Hepatic stellate cell (primary cell): Measurements from ENCODE around the gene PPP2R2D.
"Not testable (repeated sequence)": the region's sequence is repeated elsewhere in the genome, so short reads cannot be mapped to it uniquely, and the experiment has no call there.

ENCODE experiments used
- DNase-seq: peaks from one replicate; pipeline ENCODE4 v3.0.0; 2011; ENCODE audit warnings: low spot score

Gene PPP2R2D

DNA sequence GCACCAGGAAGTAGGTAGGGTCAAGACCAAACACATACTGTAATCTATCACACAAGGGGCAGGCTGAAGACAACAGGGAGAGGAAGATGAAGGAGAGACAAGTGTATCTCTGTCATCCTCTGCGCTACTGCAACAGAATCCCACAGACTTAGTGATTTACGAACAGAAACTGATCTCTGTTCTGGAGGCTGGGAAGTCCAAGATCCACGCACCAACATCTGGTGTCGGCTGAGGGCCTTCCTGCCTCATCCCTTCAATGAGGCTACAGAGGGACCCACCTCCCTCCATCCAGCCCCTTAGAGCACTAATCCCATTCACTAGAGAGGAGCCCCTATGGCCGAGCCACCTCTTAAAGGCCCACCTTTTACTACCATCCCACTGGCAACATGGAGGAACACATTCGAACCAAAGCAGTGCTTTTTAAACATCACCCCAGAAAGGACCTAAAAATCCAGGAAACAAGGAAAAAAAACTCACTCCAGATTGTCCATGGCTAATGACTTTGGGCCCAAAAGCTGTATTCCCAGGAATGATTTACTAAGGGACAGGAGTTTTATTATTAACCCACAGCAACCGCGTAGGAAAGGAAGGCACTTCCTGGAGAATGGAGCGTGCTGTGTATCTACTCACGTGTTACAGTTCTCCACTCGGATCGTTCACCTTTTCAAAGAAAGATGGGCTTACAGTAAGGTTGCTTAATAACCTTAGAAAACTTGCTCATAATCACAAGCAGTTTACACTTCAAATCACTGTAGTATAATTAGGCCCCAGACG, 76.7 kb downstream of the PPP2R2D start:
- DNase-seq: no peak

DNA sequence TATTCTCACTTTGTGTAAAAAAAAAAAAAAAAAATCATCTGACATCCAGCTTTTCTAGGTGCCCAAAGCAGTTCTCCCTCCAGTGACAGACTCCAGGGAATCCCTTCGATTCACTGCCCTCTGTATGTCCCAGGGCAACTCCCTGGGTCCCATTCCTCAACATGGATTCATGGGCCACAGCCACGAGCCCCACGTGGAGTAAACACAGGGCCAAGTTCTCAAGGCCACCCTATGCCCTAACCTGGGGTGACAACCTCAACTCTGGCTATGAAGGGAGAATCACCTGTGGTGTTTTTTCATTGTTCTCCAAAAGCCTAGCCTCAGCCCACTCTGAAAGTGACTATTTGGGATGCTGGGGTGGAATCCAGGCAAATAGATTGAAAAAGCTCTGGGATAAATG, 77.6 kb downstream of the PPP2R2D start:
- DNase-seq: no peak

DNA sequence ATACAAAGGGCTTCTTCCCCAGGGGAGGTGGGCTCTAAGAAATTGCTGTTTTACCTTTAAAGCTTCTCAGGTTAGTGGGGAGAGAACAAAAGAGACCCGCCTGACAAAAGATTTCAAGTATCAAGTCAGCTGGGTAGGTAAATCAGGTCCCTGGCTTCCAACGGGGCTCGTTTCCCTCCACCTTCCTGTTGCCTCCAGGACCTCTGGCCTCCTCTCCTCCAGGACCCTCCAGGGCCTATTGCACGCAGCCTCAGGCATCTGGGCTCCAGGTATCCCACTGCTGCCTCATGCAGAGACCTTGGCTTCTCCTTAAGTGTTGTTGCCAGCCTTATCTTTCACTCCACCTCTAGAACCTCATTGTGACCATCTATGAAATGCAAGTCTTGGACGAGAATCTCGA, 78.0 kb downstream of the PPP2R2D start:
- DNase-seq: no peak

DNA sequence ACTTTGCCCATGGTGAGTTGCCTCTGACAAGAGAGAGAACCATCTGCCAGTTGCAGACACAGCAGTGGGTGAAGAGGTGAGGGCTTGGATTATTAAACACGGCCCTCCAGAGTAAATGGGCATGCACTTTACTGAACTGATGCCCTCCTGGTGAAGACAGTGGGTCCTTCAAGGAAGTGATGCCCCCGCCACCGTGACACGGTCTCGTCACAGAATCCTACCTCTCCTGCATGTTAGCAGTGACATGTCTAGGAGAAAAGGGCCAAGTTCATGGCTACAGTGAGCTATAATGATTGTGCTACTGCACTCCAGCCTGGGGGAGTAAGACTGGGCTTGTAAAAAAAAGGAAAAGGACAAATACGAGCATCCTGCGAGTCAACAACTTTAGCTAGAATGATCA, 78.5 kb downstream of the PPP2R2D start:
- no peak for DNase-seq

DNA sequence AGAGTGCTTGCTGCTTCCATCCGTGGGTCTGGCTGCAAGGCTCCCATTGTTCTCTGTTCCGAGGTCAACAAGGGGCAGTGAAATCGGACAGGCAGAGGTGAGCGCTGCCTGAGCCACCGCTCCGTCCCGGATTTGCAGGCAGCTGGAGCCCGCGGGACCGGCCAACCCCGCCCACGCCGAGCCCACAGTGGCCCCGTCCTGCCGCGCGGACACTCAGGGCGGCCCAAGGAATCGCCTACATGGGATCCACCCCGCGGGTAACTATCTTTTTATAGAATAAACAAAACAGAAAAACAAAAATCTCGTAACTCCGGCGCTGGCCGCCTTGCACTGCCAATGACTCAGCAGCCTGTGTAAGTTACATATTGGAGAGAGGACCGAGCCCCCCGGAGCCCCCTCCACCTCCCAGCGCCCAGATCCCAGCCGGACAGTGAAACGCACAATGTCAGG, 79.0 kb downstream of the PPP2R2D start:
- DNase-seq: peak; percentile 45

DNA sequence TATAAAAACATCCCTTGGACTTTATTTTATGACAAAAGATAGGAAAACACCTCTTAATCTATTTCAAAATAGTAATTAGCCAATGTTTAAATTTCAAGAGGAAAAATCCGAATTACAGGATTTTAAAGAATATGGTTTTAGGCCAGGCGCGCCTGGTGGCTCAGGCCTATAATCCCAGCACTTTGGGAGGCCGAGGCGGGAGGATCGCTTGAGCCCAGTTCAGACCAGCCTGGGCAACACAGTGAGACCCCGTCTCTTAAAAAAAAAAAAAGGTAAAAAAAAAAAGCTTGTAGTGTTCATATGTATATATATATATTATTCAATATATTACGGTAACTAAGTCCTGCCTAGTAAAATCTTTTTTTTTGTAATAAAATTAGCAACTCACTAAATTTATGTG, 79.5 kb downstream of the PPP2R2D start:
- no peak for DNase-seq

DNA sequence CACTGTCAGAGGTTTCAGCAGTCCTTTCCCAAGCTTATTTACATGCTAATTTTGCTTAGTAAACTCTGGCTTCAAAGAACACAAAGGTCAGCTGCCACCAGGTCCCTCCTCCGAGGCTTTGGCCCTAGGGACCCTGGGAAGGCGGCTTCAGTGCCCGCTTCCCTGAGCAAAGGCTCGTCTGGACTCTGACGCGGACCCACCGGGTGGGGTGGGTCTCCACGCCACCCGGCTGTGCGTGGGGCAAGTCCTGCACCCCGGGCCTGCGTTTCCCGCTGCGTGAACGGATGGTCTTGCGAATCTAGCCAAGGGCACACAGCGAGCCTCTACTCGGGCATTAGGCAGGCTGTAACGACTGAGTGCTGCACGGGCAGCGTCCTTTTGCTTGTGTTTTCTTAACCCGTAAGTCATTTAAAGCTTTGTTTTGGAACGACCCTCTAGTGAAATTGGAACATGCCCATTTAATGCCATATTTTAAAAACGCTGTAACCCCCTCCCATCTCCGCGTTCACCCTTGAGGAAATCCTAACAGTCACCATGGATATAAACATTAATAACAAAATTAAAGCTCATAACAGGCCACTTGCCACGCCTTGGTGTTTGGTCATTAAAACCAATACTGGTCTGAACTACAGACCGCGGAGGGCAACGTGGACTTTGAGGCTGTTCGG, 80.1 kb downstream of the PPP2R2D start:
- peak; percentile 24 for DNase-seq

DNA sequence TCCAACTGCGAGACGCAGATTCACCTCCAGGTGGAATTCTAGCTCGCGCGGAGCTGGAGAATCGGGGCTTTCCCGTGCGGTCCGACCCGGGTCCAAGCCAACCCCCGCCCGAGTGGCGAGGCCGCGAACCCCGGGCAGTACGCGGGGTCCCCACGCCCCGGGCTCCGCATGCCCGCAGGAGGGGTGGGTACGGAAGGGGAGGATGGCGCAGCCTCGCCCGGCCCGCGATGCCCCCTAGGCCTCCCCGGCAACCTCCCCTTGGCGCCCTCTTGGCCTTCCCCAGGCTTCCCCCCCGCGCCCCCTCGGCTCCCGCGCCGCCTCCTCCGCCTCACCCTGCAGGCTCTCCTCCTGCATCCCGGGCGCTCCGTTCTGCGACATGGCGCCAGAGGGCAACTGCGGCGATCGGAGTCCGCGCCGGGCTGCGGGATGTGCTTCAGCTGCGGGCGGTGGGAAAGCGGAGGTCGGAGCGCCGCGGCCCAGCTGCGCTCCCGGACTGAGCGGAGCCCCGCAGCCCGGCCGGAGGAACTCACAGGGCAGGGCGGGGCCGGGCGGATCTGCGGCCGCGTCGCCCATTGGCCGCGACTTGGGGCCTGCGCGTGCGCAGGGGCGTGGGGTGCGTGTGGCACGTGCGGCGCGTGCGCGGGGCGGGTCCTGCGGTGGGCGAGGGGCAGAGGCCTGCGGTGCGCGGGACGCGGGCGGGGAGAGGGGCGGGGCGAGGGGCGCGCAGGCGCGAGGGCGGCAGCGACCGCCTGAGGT, 80.8 kb downstream of the PPP2R2D start, which contains the start of gene BNIP3:
Gene BNIP3, minus strand, starts transcription at position 495 of the 756 bp plus-strand sequence. Its CDS starts 117 bp downstream, at position 378.
- peak; percentile 99 for DNase-seq

DNA sequence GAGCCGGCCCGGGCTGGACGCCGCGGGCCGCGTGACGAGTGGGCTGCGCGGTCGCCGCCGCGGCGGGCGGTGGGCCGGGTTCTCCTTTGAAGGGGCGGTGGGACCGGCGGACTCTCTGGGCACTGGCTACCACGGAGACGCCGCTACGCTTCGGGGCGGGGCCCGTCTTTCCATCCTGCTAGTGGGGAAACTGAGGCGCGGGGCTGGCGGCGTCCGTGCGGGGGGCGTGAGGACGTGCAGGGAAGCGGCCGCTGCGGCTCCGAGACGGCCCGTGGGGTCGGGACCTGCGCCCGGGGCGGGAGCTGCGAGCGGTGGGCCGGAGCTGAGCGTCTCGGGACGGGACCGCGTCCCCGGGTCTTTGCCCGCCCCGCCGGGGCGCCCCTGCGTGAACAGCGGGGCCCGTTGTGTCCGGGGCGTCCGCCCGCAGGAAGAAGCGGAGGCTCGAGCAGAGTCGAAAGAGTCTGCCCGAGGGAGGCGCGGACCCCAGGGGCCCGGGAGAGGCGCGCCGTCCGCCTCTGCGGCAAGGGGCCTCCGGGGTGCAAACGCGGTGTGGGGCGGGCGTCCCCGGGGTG, 81.5 kb downstream of the PPP2R2D start:
- no peak for DNase-seq

DNA sequence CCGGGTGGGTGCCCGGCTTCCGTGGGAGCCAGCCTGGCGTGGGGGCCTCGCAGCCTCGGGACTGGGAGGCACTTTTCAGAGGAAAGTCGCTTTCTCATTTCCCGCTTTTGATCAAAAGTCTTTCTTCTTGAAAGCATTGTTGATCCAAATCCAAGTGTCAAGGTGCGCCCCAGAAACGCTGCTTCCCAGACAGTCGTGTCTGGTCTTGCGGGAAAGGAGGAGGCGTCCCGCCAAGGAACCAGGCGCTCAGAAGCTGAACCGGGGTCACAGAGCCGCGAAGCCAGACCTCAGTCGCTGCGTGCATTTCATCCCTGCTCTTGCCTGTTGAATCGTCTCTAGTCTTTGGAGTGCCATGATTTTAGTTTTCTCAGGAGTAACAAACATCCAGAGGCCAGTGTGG, 82.0 kb downstream of the PPP2R2D start:
- DNase-seq: no peak

DNA sequence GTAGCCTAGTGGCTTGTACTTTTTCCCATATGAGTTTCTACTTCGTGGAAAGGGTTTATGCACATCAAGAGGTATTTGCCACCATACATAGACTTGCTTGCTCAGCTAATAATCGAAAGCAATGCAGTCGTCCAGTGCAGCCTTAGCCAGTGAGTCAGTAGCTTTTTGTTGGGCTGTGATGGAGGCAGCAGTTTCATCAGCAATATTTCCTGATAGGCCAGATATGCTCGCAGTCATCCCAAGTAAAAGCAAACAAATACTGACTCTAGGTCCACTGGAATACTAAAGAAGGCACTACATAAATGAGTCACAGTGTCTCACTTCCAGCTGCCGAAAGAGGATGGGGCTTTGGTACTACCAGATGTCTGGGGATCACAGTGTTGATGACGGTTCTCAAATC, 83.0 kb downstream of the PPP2R2D start:
- peak; percentile 96 for DNase-seq

DNA sequence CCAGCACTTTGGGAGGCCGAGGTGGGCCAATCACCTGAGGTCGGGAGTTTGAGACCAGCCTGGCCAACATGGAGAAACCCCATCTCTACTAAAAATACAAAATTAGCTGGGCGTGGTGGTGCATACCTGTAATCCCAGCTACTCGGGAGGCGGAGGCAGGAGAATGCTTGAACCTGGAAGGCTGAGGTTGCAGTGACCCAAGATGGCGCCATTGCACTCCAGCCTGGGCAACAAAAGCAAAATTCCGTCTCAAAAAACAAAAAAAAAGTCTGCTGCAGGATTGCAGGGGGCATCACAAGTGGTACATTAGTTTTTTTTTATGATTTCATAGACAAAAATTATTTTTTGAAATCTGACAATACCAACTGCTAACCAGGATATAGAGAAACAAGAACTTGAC, 86.0 kb downstream of the PPP2R2D start:
- not testable (repeated sequence) for DNase-seq

DNA sequence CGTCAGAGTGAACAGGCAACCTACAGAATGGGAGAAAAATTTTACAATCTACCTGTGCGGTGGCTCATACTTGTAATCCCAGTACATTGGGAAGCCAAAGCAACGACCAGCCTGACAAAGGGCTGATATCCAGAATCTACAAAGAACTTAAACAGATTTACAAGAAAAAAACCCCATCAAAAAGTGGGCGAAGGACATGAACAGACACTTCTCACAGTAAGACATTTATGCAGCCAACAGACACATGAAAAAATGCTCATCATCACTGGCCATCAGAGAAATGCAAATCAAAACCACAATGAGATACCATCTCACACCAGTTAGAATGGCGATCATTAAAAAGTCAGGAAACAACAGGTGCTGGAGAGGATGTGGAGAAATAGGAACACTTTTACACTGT, 86.5 kb downstream of the PPP2R2D start:
- not testable (repeated sequence) for DNase-seq

DNA sequence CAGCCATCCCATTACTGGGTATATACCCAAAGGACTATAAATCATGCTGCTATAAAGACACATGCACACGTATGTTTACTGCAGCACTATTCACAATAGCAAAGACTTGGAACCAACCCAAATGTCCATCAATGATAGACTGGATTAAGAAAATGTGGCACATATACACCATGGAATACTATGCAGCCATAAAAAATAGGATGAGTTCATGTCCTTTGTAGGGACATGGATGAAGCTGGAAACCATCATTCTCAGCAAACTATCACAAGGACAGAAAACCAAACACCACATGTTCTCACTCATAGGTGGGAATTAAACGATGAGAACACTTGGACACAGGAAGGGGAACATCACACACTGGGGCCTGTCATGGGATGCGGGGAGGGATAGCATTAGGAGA, 87.0 kb downstream of the PPP2R2D start:
- not testable (repeated sequence) for DNase-seq

DNA sequence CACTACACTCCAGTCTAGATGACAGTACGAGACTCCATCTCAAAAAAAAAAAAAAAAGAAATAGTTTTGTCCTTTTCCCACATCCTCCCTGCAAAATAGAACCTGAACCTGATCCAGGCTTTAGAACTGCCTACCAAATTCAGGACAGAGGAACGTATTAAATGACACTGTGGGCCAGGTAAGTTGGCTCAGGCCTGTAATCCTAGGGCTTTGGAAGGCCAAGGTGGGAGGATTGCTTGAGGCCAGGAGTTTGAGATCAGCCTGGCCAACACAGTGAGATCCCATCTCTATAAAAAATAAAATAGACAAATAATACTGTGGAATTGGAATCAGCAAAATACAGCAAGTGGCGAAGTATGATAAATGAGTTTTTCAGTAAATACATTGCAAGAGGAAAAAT, 90.9 kb downstream of the PPP2R2D start:
- DNase-seq: no peak

DNA sequence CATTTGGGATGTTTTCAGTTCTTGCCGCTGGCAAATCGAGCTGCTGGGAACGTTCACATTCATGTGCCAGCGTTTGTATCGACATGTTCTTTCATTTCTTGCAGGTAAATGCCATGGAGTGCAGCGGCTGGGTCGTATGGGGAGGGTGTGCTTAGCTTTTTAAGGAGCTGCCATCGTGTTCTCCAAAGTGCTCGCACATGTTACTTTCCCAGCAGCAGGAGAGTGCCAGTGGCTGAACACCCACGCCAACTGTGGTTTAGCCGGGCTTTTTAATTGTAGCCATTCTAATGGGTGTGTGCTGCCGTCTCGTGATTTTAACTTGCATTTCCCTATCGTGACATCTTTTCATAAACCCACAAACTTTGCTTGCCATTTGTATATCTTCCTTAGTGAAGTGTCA, 92.5 kb downstream of the PPP2R2D start:
- DNase-seq: no peak

DNA sequence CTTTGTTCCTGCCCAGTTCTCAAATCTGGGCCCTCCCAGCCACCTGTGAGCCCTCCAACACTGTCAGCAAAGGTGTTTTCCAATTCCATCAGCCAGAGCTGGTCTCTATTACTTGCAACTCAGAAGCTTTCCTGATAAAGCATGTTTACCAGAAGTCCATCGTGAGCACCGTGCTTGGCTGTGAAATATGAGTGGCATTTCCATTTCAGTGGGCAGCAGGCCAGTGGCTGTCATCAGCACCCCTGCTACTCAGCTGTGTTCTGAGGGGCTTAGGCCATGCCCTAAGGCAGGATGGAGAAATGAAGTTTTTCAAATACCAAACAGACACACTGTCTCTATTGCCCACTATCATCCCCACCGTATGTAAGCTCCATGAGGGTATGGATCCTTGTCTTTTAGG, 93.6 kb downstream of the PPP2R2D start:
- no peak for DNase-seq

DNA sequence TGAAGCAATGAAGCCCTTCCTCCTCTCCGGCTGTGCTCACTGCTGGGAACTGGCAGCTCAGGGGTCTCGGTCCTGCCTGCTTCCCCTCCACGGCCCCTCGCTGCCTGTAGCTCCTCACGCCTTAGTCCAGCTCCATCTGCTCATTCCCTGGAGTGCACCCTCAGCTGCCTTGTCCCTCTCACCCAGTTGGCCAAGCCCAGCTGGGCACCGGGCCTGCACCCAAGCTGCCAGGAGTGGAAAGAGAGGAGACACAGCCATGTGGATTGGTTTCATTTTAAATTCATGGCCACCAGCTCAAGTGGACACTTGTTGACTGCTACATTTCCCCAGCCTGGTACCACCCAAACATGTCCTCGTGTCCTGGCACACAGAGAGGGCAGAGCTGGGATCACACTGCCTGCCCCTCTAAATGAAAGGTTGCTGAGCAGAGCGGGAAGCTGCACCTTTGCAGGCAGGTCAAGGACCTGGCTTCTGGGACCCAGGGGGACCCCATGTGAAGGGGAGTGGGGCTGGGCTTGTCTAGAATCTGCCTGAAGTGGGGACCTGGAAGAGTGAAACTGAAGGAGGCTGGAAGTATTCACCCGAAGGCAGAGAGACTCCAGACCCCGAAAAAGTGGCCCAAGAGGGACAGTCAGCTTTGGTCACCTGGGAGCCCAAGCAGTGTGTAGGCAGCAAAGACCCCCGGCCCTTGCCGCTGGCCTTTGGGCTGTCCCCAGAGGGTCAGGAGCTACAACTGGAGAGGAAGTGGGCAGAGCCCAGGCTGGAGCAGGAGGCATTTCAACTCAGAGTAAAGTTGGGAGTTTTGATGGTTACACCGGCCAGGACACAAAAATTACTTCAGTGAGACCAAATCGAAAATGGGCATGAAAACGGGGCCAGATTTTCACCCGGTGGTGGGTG, 95.9 kb downstream of the PPP2R2D start:
- DNase-seq: no peak

DNA sequence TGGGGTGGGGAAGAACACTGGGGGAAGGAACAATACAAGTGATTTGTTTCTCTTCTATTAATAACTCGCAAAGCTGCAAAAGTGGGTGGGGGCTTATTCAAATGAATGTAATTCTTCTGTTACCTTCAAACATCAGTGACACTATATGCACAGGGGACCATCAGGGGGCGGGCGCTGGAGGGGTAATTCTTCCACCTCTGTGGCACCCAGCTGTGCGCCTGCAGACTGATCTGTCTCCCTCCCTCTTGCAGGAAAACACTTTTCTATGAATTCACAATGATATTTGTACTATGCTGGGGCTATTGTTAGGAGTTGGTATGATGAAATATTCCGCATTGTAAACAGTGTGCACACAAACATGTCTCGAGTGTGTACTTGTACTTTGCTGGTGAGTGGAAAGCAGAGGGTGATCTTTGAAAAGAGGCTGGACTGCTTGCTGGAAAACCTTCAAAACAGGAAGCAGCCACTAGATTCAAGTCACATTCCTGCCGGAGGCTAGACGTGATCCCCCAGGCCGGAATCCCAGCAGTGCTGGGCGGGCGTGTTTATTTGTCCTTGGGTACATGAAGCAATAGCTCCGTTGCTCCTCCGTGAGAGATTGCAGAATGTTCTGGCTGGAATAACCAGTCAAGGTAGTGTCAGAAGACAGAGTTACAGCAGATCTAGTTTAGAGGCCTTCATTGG, 96.7 kb downstream of the PPP2R2D start:
- DNase-seq: peak; percentile 86

DNA sequence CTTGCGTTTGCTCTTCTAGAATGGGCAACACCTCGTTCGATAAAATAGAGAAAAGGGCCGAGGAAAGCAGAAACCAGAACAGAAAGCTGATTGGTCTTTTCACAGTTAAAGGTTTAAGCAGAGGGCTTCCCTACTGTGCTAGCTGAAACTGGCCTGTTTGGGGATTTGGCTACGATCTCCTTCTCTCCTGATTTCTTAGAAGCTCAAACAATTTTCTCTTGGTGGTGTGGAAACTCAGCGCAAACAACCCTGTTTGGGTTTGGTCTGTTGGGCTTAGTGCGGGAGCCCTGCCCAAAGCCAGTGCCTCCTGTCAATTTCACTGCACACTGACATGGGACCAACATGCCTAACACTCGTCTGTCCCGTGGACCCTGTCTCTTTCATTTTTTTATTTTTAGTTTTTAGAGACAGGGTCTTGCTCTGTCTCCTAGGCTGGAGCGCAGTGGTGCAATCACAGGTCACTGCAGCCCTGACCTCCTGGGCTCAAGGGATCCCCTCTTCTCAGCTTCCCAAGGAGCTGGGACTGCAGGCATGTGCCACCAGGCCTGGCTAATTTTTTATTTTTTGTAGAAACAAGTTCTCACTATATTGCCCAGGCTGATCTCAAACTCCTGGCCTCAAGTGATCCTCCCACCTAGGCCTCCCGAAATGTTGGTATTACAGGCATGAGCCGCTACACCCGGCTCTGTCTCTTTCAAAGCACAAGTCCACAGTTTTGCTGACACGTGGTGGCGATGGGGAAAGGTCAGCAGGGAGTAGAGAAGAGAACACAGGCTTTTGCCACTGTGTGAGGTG, 97.4 kb downstream of the PPP2R2D start:
- no peak for DNase-seq
